Activated naive CD4-positive, alpha-beta T cell treated with anti-CD3 and anti-CD28 coated beads for 36 hours (primary cell): ENCODE measurements around the gene CEP72. TPM values are rescaled to one million over a fixed set of nuclear protein-coding genes. Genes with fewer than 3 reads are reported as not detected.
"Not testable (repeated sequence)": the region's sequence is repeated elsewhere in the genome, so short reads cannot be mapped to it uniquely, and the experiment has no call there.

ENCODE experiments used
- CTCF ChIA-PET: fragments of 350-600 bp; sonication (Branson Sonifier 250); formaldehyde crosslinking; loops from one replicate; lab custom pipeline; 2021; ENCODE audit warnings: antibody characterized with exemption; lab: Charles Lee
- DNase-seq: peaks from one replicate; pipeline ENCODE4 v3.0.0-alpha.2; 2020
- H3K27ac Mint-ChIP-seq: one replicate; pipeline ENCODE4 v1.8.0; 2021; ENCODE audit warnings: mild to moderate bottlenecking, mixed read lengths
- H3K27me3 Mint-ChIP-seq: one replicate; pipeline ENCODE4 v1.8.0; 2021; ENCODE audit warnings: low read depth, mixed read lengths
- H3K36me3 Mint-ChIP-seq: one replicate; pipeline ENCODE4 v1.8.0; 2021; ENCODE audit warnings: low read depth, mixed read lengths
- H3K4me1 Mint-ChIP-seq: one replicate; pipeline ENCODE4 v1.8.0; 2021; ENCODE audit warnings: low read depth, mixed read lengths
- H3K4me3 Mint-ChIP-seq: one replicate; pipeline ENCODE4 v1.8.0; 2021; ENCODE audit warnings: mild to moderate bottlenecking, moderate library complexity, mixed read lengths
- H3K9me3 Mint-ChIP-seq: one replicate; pipeline ENCODE4 v1.8.0; 2021; ENCODE audit warnings: mixed read lengths
- intact Hi-C: fragments of 100-400 bp; cut with micrococcal nuclease; formaldehyde crosslinking; loops from one replicate; pipeline ENCODE4 v1.15.1; 2023
- total RNA-seq, 2 experiments: library from RNA; stranded (reverse); gene quantifications; one replicate each; pipeline ENCODE4 v1.2.3, GENCODE V29; 2021

The CEP72 gene
- total RNA-seq, 2 experiments from 2014 or later, result 18.3 to 18.8 TPM

- CTCF ChIA-PET, DNase-seq, H3K9me3 Mint-ChIP-seq, intact Hi-C loops, H3K4me1 Mint-ChIP-seq, H3K4me3 Mint-ChIP-seq, H3K36me3 Mint-ChIP-seq, H3K27ac Mint-ChIP-seq: not testable (repeated sequence)
- peaks cover 17% of the 10 kb centered on the region for H3K27me3 Mint-ChIP-seq
Measured at GRCh38 chr5:605090-605489, 7.0 kb upstream of the CEP72 start.

DNA sequence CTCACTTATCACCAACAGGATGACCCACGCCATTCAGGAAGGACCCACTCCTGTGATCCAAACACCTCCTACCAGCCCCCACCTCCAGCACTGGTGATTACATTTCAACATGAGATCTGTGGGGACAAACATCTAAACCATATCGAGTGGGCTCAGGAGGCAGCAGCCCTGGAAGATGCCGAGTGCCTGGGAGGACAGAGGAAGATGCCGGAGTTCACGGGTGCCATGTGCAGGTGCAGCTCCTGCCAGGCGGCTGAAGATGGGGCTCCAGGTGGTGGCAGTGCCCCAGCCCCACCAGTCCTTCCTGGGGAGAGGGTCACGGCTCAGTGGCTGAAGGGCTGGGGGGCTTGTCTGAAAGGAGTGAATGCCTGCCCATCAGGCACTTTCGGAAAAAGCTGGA is 6.1 kb upstream of the CEP72 start:
- CTCF ChIA-PET, result interaction anchor here (0.6 kb wide), 1 partner anchor 16 kb away, joined by 3 read pairs; no protein-coding TSS in a partner anchor
- Mint-ChIP-seq H3K27me3 (peaks cover 17% of the 10 kb centered on the region), H3K36me3 (no peaks in the 10 kb centered on the region), H3K9me3 (no peaks in the 10 kb centered on the region), H3K27ac (no peak overlapping the region), H3K4me3 (no peak overlapping the region), H3K4me1 (peaks cover 13% of the 10 kb centered on the region)
- intact Hi-C loops, result no loop called here
- no peak for DNase-seq

- Mint-ChIP-seq H3K4me1 (peaks cover 18% of the 10 kb centered on the region), H3K27ac (no peak overlapping the region), H3K36me3 (no peaks in the 10 kb centered on the region), H3K9me3 (no peaks in the 10 kb centered on the region), H3K4me3 (no peak overlapping the region), H3K27me3 (peaks cover 17% of the 10 kb centered on the region)
- no peak for DNase-seq
- CTCF ChIA-PET, result no interaction called here
- intact Hi-C loops, result no loop called here
Measured at GRCh38 chr5:606526-607399, 5.4 kb upstream of the CEP72 start.

DNA sequence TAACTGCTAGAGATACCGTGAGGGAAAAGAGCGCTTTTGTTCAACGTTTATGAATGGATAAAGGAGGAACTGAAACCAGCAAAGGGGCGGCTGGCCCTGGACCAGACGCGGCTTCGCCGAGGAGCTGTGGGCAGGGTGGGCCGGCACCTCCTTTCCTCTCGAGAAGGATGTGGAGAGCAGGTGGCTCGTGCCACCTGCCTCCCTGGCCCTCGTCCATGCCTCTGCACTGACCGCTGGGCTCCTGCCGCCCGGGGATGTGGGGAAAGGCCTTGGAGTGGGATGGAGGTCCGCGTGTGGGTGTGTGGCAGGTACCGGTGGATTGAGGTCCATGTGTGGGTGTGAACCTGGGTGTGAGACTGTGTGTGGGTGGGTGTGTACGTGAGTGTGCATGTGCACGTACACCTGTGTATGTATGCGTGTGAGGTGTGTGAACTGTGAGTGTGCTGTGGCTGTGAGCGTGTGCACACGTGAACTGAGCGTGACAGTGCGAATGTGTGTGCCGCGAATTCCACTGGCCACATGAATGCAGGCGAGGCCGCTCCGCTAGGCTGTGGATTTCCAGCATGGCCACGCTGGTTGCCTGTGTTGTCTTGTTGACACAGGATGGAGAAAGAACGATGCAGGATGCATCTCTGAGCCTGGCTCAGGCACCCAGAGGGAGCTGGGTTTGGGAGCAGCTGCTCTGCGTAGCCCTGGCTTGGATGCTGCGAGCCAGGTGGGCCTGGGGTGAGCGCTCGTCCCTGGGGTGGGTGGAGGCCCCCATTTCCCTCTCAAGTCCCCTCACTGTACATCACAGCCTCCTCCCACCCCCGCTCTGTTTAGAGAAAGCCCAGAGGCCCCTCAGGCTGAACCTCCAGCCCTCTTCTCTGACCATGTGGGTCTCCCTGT is 4.4 kb upstream of the CEP72 start:
- H3K4me3 Mint-ChIP-seq, result no peak overlapping the region
- H3K27ac Mint-ChIP-seq, result no peak overlapping the region
- CTCF ChIA-PET, result no interaction called here
- H3K9me3 Mint-ChIP-seq, result no peaks in the 10 kb centered on the region
- H3K4me1 Mint-ChIP-seq, result peaks cover 20% of the 10 kb centered on the region
- H3K36me3 Mint-ChIP-seq, result peaks cover under 1% of the 10 kb centered on the region
- H3K27me3 Mint-ChIP-seq, result peaks cover 15% of the 10 kb centered on the region
- DNase-seq, result no peak
- intact Hi-C loops, result no loop called here

GRCh38 chr5:608429-609370 is 3.4 kb upstream of the CEP72 start:
- intact Hi-C loops, result no loop called here
- Mint-ChIP-seq H3K4me1 (peaks cover 29% of the 10 kb centered on the region), H3K27me3 (peaks cover 14% of the 10 kb centered on the region), H3K36me3 (peaks cover 3% of the 10 kb centered on the region), H3K27ac (no peak overlapping the region), H3K9me3 (peaks cover 3% of the 10 kb centered on the region), H3K4me3 (no peak overlapping the region)
- DNase-seq, result no peak
- CTCF ChIA-PET, result no interaction called here

DNA sequence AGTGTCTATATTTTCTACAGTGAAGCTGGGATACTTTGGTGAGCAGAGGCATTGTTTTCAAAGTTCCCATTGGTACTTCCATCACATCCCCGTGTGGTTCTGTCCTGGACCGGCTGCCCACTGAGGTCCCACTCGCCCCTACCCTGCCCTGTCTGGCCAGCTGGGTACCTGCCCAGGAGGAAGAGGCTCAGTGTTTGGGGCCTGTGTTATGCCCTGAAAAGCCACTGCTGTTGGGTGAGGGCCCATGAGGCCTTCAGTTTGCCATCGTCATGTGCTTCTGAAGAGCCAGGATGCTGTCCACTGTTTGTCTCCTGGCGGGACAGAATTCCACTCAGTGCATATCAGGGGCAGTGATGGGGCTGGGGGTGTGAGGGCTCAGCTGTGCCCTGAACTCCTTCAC is 2.6 kb upstream of the CEP72 start:
- Mint-ChIP-seq H3K4me1 (peaks cover 35% of the 10 kb centered on the region), H3K36me3 (peaks cover 6% of the 10 kb centered on the region), H3K4me3 (no peak overlapping the region), H3K27ac (no peak overlapping the region), H3K9me3 (peaks cover 3% of the 10 kb centered on the region), H3K27me3 (peaks cover 14% of the 10 kb centered on the region)
- no peak for DNase-seq
- intact Hi-C loops, result no loop called here
- CTCF ChIA-PET, result no interaction called here

DNA sequence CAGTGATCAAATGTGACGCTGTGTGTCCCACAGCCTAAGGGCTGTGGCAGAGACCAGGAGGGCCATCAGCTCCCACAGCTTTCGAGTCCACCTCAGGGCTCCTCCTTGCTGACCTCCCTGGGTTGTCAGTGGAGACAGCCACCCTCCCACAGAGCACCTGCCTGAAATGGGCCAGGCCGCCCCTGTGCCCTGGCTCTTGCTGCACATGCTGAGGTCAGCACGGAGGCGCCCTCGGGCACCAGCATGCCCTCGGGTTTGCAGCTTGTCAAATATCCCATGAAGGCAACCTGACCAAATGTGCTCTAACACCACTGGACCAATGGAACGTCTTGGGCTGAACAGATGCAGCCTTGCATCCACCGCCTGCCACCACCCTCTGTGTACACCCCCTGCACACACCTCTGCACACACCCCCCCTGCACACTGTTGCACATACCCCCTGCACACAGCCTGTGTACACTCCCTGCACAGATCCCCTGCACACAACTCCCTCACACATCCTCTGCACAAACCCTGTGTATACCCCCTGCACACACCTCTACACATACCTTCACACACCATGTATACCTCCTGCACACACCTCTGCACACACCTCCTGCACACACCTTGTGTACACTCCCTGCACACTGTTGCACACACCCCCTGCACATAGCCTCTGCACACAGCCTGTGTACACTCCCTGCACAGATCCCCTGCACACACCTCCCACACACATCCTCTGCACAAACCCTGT is 2.0 kb upstream of the CEP72 start:
- CTCF ChIA-PET, result no interaction called here
- DNase-seq, result no peak
- H3K36me3 Mint-ChIP-seq, result peaks cover 9% of the 10 kb centered on the region
- peaks cover 3% of the 10 kb centered on the region for H3K9me3 Mint-ChIP-seq
- peaks cover 14% of the 10 kb centered on the region for H3K27me3 Mint-ChIP-seq
- no peak overlapping the region for H3K4me3 Mint-ChIP-seq
- peaks cover 39% of the 10 kb centered on the region for H3K4me1 Mint-ChIP-seq
- H3K27ac Mint-ChIP-seq, result no peak overlapping the region
- intact Hi-C loops, result loop anchor here (5.0 kb wide), 2 partner anchors 172 to 338 kb away; partner anchors contain the start of genes PDCD6 and ZDHHC11B

- H3K4me1 Mint-ChIP-seq, result peaks cover 45% of the 10 kb centered on the region
- H3K36me3 Mint-ChIP-seq, result peaks cover 14% of the 10 kb centered on the region
- peak overlapping the region; percentile 79 for H3K4me3 Mint-ChIP-seq
- CTCF ChIA-PET, result no interaction called here
- H3K27ac Mint-ChIP-seq, result no peak overlapping the region
- intact Hi-C loops, result loop anchor here (1.0 to 5.0 kb wide), 3 partner anchors 168 to 339 kb away; partner anchors contain the start of genes EXOC3, PDCD6 and ZDHHC11B
- H3K9me3 Mint-ChIP-seq, result peaks cover 8% of the 10 kb centered on the region
- H3K27me3 Mint-ChIP-seq, result peaks cover 11% of the 10 kb centered on the region
- no peak for DNase-seq
Measured at GRCh38 chr5:610744-611730, 1.1 kb upstream of the CEP72 start.

DNA sequence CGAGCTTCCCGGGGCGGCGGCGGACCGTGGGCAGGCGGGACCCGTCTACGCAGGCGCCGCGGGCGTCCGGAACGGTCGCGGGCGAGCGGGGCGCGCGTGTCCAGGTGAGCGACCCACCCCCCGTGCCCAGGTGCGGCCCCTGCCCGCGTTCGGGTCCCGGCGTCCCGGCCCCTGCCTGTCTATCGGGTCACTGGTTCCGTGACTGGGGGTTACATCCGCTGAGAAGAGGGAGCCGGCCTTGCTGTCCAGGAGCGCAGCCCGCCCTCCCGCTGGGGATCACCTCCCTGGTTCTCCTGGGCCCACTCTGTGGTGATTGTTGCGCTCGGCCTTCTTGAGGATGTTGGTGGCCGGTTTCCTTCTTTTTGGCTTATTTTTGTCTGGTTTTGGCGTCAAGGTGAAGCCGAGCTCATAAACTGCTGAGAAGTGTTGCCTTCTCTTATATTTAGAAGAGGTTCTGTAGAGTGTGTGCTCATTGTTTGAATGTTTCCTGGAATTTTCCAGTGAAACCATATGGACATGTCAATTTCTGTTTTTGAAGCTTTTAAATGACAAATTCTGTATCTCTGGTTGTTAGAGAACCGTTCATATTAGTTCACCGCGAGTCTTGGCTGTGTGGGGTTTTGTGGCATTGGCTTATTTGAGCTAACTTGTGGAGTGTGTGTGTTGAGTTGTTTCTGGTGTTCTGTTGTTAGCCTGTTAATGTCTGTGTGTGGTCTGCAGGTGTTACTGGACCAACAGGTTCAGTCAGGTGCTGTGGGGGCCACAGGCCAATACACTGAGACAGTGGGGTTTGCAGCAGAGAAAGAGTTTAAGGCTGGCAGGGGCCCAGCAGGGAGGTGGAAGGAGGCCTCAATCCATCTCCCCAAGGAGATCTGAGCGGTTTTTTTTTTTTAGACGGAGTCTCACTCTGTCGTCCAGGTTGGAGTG is 621 bp downstream of the CEP72 start:
- Mint-ChIP-seq H3K4me1 (peaks cover 46% of the 10 kb centered on the region), H3K9me3 (peaks cover 8% of the 10 kb centered on the region), H3K27me3 (peaks cover under 1% of the 10 kb centered on the region), H3K27ac (peak overlapping the region; percentile 74), H3K4me3 (peak overlapping the region; percentile 93), H3K36me3 (peaks cover 21% of the 10 kb centered on the region)
- CTCF ChIA-PET, result interaction anchor here (0.8 to 1.0 kb wide), 2 partner anchors 23 to 166 kb away, joined by 3 to 6 read pairs; no protein-coding TSS in a partner anchor
- peak; percentile 34 for DNase-seq
- intact Hi-C loops, result loop anchor here (1.0 to 5.0 kb wide), 3 partner anchors 139 to 340 kb away; partner anchors contain the start of genes PDCD6 and ZDHHC11B
